ENCODE results near the gene CTNNA3.

The CTNNA3 gene

GRCh38 chr10:67664942-67665341 is 31.1 kb downstream of the CTNNA3 start:
- no peak for FAIRE-seq

- no peak for FAIRE-seq
Measured at GRCh38 chr10:67663449-67664087, 32.4 kb downstream of the CTNNA3 start.

DNA sequence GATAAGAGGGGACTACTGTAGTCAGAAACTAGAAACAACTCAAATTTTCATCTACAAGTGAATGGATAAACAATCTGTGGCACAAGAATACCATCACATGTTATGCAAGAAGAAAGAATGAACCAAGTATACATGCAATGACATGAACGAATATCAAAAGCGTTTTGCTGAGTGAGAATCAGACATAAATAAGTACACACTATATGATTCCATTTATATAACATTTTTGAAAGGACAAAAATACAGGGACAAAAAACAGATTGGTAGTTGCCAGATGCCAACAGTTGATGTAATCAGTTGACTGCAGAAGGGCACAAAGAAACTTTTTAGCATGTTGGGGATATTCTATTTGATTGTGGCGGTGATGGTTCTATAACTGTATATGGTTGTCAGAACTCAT is 33.6 kb downstream of the CTNNA3 start:
- FAIRE-seq: no peak

GRCh38 chr10:67659497-67659896 is 36.5 kb downstream of the CTNNA3 start:
- FAIRE-seq: no peak

DNA sequence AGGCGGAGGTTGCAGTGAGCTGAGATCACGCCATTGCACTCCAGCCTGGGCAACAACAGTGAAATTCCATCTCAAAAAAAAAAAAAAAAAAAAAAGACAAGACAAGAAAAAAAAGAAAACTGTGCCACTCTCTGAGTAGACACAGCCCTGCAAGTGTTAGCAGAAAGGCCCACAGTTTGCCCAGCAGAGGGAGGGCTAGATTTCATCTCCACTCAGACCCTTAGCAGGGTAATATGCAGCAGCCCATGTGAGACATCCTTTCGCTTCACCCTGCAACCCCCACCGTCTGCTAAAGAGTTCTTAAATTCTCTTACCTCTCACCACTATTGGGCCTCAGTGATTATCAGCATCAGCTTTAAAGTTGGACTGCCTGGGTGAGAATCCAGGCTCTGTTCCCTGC is 38.2 kb downstream of the CTNNA3 start:
- FAIRE-seq: no peak

DNA sequence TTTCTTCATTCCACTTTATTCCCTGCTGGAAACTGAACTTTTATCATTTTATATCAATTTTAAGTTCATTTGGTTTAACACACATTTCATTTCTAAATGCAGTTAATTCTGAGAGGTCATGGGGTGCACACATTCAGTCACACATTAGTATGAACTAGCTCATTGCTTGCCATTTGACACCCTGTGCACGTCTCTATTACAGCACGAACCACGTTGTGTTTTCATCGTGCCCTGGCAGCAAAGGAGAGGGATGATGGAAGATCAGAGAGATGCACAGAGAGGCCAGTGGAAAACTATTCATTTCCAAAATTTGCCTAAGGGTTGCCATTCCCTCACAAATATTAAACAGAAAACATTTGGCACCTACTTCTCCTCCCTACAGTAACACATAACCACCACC is 45.4 kb downstream of the CTNNA3 start:
- FAIRE-seq: no peak

DNA sequence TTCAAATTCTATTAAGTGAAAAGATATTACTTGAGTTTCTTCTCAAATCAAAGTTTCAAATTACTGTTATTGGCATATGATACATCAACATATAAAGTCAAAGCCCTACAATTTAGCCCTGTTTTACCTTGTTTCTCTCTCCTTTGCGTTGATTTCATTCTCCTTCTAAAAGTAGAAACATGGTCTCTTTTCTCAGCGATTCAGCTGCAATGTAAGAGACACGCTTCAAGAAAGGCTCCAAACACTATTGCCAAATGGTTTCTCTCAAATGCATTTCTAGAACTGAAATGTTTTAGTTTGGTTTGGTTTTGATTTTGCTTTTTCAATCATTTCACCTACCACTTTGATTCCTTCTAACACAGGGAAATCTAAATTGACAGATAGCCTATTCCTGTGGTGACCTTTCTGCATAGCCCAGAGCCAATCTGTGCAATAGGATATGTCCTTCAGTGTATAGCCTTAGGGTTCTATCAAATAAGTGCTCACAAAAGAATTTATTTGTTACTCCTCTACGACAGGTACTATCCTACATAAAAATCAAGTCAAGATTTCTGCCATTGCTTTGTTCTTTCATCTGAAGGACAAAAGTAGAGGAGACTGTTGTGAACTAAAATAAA is 47.3 kb downstream of the CTNNA3 start:
- no peak for FAIRE-seq

DNA sequence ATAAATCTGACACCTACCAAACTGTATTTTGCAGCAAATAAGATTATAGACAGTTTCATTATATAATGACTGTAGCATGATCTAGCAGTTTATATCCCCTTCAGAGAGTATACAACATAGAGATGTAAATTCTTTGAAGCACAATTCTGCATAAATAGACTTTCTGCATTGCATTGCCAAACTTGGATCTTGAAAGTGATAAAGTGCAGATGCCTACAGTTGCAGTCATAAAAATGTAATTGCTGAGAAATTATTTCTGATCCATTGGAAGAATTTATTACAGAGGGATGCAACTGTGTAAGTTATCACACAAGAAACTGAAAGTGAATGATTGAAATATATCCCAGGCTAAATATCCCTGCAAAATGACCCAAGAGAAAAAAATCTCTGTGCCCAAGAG is 65.1 kb downstream of the CTNNA3 start:
- FAIRE-seq: no peak

GRCh38 chr10:67629461-67629971 is 66.5 kb downstream of the CTNNA3 start:
- peak; percentile 90 for FAIRE-seq

DNA sequence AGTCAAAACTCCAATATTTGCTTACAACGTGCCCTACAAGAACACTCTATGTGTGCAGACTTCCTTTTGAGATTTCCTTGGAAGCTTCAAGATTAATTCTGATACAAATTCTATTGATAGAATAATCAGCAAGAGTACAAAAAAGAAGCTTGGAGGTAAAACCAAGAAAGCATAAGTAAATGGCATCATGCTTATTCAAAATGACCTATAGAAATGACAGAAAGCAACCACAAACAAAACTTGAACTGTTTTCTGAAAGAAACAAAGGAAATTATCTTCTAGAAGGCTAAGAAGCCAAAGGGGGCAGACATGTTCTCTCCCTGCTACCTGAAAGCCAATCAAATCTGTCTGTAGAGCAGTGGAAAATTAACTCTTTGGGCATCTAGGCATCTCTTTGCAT is 73.0 kb downstream of the CTNNA3 start:
- no peak for FAIRE-seq

DNA sequence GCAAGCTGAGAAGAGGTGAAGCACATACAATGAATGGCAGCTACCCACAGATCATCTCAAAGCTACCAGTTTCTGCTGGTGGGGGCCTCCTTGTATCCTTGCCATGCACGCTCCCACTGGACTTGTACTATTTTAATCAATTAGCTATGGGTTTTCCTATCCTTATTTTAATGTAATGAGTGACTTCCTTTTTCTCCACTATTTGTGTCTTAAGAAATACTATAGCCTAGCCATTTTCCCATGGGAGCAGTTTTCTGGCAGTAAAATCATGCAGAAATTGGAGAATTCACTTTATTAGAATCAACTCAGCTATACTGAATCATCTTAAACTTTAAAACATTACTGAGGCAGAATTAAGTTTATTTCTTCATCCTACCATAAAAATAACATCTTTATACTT is 73.5 kb downstream of the CTNNA3 start:
- FAIRE-seq: no peak

GRCh38 chr10:67621834-67622233 is 74.2 kb downstream of the CTNNA3 start:
- FAIRE-seq: no peak

DNA sequence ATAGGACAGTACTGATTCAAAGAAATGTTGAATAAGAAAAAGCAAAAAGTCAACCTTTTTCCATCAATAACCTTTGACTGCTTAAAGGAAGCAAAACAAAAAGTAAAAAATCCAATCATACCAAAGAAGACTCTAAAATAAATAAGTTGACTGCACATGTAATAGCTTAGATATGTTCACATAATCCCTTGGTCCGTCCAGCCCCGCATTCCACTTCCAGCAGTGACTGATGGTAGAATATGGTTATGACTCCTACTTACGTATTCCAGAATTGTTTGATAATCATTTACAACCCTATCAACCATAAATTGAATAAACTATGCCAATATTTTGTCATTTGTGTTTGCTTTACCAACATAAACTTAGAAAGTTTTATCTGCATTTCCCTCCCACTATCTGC is 77.9 kb downstream of the CTNNA3 start:
- FAIRE-seq: no peak

DNA sequence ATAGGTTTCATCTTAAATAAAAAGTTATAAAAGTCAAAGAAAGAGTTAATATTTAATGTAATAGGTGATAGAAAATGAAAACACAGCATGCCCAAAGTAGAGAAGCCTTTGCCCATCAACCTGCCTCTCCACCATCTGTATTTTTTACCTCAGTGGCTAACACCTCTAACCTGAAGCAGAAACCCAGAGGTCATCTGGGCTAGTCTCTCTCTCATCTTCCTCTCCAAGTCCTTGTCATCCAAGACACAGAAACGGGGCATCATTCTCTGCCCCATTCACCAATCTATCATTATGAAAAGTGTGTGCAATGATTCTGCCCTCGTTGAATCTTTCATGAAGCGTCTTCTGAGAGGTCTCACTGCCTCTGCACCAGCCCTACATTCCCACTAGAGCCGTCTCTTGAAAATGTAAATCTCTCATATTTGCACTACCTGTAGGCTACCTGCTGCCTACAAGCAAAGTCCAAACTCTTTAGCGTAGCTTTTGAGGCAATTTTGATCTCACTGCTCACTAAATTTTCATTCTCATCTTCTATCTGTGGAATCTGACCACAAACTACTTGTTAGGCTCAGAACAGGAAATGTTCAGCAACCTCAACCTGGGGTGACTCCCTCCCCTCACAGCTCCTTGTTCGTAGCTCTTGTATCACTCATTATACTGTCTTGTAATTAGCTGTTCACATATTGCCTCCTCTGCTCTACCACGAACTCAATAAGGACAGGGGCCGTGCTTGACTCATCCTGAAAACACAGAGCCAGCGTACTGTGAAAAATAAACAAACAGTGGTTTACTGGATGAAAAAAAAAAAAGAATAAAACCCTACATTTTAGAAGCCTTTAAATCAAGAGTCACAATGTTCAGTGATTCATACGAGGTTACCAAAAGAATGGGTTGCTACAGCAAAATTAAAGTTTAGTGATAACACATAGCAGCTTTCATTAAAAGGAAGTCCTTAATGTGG is 83.1 kb downstream of the CTNNA3 start:
- FAIRE-seq: no peak

- FAIRE-seq: no peak
Measured at GRCh38 chr10:67612176-67612575, 83.8 kb downstream of the CTNNA3 start.

DNA sequence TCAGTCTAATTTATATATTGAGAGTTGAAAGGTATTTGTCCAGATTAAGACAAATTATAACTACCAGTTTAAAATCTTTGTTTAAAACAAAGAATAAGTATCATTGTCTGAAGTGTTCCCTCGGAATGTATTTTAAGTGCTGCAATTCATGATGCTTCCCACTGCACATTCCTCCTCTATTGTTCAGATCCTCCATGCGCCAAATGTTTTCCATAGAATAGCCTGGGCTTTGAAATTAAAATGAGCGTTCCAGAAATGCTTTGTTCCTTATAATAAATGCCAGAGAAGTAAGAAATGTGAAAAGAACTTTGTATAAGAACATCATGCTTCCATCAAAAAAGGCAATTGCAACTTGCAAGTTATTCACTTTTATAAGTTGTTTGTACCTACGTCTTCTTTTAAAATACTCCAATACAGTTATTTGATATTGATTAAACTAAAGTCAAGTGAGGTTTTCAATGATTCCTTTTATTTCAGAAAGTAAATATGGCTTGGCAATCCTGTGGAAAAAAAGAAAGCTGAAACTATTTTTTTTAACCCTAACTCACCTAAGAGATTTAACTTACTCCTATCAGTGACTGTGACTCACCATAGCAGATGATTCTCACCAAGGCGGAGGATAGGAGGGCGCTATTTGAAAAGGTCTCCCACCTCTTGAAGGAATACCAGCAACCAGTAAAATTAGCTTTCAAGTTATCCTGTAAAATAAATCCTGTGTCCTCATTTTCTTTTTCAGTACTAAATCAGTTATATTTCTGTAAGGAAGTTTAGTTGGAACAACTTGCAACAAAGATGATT is 85.8 kb downstream of the CTNNA3 start:
- no peak for FAIRE-seq

DNA sequence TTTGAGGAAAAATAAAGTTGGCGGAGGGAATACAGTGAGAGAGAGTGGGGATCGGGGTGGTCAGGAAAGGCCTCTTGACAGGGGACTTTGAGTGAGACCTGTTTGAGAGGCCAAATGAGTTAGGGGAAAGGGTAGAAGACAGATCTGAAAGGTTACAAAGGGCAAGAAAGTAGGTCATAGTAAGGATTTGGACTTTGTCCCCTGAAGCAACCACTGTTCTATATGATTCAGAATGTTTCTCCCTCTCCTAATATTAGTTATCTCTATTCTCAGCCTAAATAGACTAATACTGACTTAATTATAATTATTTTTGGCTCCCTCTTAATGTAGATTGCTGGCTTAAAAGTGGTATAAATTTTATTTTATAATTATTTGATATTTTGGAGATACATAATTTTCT is 88.0 kb downstream of the CTNNA3 start:
- FAIRE-seq: no peak

DNA sequence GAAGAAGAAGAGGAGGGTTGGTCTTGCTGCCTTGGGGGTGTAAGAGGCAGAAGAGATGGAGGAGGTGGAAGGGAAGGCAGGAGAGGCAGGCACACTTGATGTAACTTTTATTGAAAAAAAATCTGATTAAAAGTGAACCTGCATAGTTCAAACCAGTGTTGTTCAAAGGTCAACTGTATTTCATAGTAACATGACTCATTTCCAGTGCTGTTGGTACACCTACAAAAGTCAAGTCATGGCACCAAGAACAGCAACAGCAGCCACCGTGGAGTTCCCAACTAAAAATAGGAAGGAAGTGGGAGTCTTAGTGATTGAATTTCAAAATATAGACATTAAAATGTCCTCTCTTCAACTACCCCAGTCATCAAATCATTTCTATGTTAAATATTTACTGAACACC is 88.5 kb downstream of the CTNNA3 start:
- no peak for FAIRE-seq

DNA sequence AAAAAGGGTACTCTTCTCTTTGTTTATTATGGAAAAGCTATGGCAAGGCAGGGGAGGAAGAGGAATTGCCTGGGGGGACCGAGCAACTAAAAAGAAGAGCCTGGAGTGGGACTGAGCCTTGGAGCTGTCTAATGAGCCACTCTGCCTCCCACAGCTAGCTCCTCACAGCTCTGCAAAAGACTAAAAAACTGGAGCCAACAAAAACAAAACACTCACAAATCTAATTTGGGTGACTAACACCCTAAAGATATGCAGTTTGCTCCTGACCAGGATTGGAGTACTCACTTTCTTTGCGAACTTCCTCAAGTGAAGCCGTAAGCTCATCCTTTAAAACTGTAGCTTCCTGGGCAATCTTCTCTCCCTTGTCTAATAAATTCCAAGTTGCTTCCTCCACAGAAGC is 89.4 kb downstream of the CTNNA3 start:
- FAIRE-seq: no peak

DNA sequence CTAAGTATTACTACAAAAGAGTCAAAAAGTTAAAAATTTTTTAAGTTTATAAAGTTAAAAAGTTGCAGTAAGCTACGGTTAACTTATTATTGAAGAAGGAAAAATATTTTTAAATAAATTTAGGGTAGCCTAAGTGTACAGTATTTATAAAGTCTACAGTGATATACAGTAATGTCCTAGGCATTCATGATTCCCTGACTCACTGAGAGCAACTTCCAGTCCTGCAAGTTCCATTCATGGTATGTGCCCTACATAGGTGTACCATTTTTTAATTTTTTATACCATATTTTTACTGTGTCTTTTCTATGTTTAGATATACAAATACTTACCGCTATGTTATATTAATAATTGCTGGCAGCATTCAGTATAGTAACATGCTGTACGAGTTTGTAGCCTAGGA is 92.3 kb downstream of the CTNNA3 start:
- no peak for FAIRE-seq

GRCh38 chr10:67603086-67603485 is 92.9 kb downstream of the CTNNA3 start:
- no peak for FAIRE-seq

GRCh38 chr10:67602268-67602950 is 93.6 kb downstream of the CTNNA3 start:
- FAIRE-seq: no peak

Measured in endometrium (tissue), 2 donors.